A673 (cell line): ENCODE measurements around the gene LCN6. TPM values are rescaled to one million over a fixed set of nuclear protein-coding genes. Genes with fewer than 3 reads are reported as not detected.
"Not testable (repeated sequence)": the region's sequence is repeated elsewhere in the genome, so short reads cannot be mapped to it uniquely, and the experiment has no call there.

Experiments used
- Bru-seq: library from RNA; stranded (reverse); fragments of 400-500 nt; gene quantifications from one replicate; lab custom pipeline; 2021; lab: Mats Ljungman, UMichigan
- BruChase-seq, 2 experiments: library from RNA; stranded (reverse); fragments of 400-500 nt; gene quantifications; one replicate each; lab custom pipeline; 2021; lab: Mats Ljungman, UMichigan
- BruUV-seq: library from RNA; stranded (reverse); fragments of 400-500 nt; replicated peaks from 2 replicates; lab custom pipeline; 2021; lab: Mats Ljungman, UMichigan
- CTCF ChIA-PET: fragments of 300-600 bp; sonication (Branson Sonifier 250); formaldehyde crosslinking; loops from one replicate; lab custom pipeline; 2022; ENCODE audit warnings: antibody characterized with exemption; lab: Charles Lee
- POLR2A ChIA-PET: fragments of 300-600 bp; sonication (Branson Sonifier 250); formaldehyde crosslinking; loops from one replicate; lab custom pipeline; 2022; ENCODE audit warnings: antibody characterized with exemption; ENCODE audit not compliant: low non-redundant PET; lab: Charles Lee
- DNase-seq: peaks from one replicate; pipeline ENCODE4 v3.0.0-alpha.2; 2015; ENCODE audit warnings: low spot score
- H3K27ac ChIP-seq: fragments of 200-600 bp; sonication (generic); 2 replicates; pipeline ENCODE4 v1.5.1; 2016; ENCODE audit warnings: mixed run types, low read depth, mild to moderate bottlenecking, mixed read lengths, antibody characterized with exemption, low read length; ENCODE audit not compliant: poor library complexity, severe bottlenecking
- H3K27me3 ChIP-seq: fragments of 200-600 bp; sonication (generic); replicated peaks from 2 replicates; pipeline ENCODE4 v1.6.1; 2017; ENCODE audit warnings: mixed run types, low read depth, mild to moderate bottlenecking, mixed read lengths, antibody characterized with exemption, low read length; ENCODE audit not compliant: insufficient read depth, poor library complexity
- H3K36me3 ChIP-seq: fragments of 200-600 bp; sonication (generic); 2 replicates; pipeline ENCODE4 v1.6.1; 2016; ENCODE audit warnings: mixed run types, mild to moderate bottlenecking, mixed read lengths, antibody characterized with exemption, low read length; ENCODE audit not compliant: insufficient read depth, poor library complexity, severe bottlenecking
- H3K4me1 ChIP-seq: fragments of 200-600 bp; sonication (generic); 2 replicates; pipeline ENCODE4 v1.6.1; 2017; ENCODE audit warnings: mixed run types, mild to moderate bottlenecking, mixed read lengths, antibody characterized with exemption, low read length; ENCODE audit not compliant: insufficient read depth, poor library complexity, severe bottlenecking
- H3K4me3 ChIP-seq: fragments of 200-600 bp; sonication (generic); 2 replicates; pipeline ENCODE4 v1.5.1; 2016; ENCODE audit warnings: low read depth, mixed run types, mild to moderate bottlenecking, mixed read lengths, low read length; ENCODE audit not compliant: poor library complexity, severe bottlenecking
- H3K9me3 ChIP-seq: fragments of 200-600 bp; sonication (generic); 2 replicates; pipeline ENCODE4 v1.6.1; 2016; ENCODE audit warnings: mixed run types, low read depth, mild to moderate bottlenecking, mixed read lengths, antibody characterized with exemption, low read length; ENCODE audit not compliant: poor library complexity, severe bottlenecking
- EZH2 ChIP-seq: fragments of 200-600 bp; sonication (generic); IDR thresholded peaks from 2 replicates; pipeline ENCODE4 v1.6.1; 2017; ENCODE audit warnings: borderline replicate concordance, low read depth, mild to moderate bottlenecking, mixed read lengths, antibody characterized with exemption, low read length; ENCODE audit not compliant: poor library complexity, severe bottlenecking
- intact Hi-C: fragments of 100-400 bp; cut with micrococcal nuclease; formaldehyde crosslinking; loops from one replicate; pipeline ENCODE4 v1.10.0; 2022; ENCODE audit not compliant: unreplicated experiment
- long read RNA-seq: library from polyadenylated mRNA; stranded (forward); transcript quantifications from one replicate; pipeline ENCODE4 v2.0.0, GENCODE V29; 2022
- total RNA-seq: library from RNA; stranded (reverse); gene quantifications from 2 replicates; pipeline ENCODE4 v1.2.3, GENCODE V29; 2021
- TF ChIP-seq, protein P1 (sequence below): fragments of 300-800, 200-600 bp; sonication (generic); conservative IDR thresholded peaks from 2 replicates; pipeline ENCODE4 v1.5.1; 2017; ENCODE audit warnings: low read depth, mild to moderate bottlenecking, antibody characterized with exemption, low read length, moderate library complexity, mixed read lengths

The LCN6 gene, protein sequence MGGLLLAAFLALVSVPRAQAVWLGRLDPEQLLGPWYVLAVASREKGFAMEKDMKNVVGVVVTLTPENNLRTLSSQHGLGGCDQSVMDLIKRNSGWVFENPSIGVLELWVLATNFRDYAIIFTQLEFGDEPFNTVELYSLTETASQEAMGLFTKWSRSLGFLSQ
- not detected in 2 replicates for total RNA-seq
- Bru-seq, nascent RNA, result not detected
- not detected for BruChase-seq, experiment 1, labeled RNA remaining after a 2-hour chase
- not detected for BruChase-seq, experiment 2, labeled RNA remaining after a 6-hour chase
- long read RNA-seq, result 0 reads

DNA sequence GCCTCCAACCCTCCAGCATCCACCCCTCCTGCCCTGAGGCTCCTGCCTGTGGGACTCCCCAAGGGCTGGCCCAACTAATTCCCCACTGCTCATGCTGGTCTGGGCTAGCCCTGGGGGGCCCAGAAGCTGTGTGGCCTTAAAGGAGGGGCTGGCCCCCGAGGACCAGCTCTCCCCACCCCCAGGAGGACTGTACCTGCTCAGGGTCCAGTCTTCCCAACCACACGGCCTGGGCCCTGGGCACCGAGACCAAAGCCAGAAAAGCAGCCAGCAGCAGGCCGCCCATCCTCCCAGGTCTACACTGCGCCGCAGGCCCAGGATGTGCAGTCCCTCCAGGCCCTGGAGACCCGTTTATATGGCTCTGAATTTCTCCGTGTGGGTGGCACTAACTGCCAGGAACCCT lies at the start of gene LCN6:
LCN6 (minus strand) TSS at position 325 of the 400 bp plus-strand sequence; CDS start at position 283, 42 bp downstream.
- intact Hi-C loops, result no loop called here
- TF ChIP-seq, protein P1, sequence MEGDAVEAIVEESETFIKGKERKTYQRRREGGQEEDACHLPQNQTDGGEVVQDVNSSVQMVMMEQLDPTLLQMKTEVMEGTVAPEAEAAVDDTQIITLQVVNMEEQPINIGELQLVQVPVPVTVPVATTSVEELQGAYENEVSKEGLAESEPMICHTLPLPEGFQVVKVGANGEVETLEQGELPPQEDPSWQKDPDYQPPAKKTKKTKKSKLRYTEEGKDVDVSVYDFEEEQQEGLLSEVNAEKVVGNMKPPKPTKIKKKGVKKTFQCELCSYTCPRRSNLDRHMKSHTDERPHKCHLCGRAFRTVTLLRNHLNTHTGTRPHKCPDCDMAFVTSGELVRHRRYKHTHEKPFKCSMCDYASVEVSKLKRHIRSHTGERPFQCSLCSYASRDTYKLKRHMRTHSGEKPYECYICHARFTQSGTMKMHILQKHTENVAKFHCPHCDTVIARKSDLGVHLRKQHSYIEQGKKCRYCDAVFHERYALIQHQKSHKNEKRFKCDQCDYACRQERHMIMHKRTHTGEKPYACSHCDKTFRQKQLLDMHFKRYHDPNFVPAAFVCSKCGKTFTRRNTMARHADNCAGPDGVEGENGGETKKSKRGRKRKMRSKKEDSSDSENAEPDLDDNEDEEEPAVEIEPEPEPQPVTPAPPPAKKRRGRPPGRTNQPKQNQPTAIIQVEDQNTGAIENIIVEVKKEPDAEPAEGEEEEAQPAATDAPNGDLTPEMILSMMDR, result no peak
- TF ChIP-seq EZH2, result no peak
- Histone ChIP-seq H3K27me3 (no peaks in the 10 kb centered on the region), H3K27ac (no peak within 1 kb of the TSS), H3K36me3 (no peaks in the 10 kb centered on the region), H3K4me1 (no peaks in the 10 kb centered on the region), H3K9me3 (peaks cover 7% of the 10 kb centered on the region), H3K4me3 (no peak within 1 kb of the TSS)
- POLR2A ChIA-PET, result no interaction called here
- no peak for DNase-seq
- no TSS peak for BruUV-seq
- CTCF ChIA-PET, result no interaction called here

DNA sequence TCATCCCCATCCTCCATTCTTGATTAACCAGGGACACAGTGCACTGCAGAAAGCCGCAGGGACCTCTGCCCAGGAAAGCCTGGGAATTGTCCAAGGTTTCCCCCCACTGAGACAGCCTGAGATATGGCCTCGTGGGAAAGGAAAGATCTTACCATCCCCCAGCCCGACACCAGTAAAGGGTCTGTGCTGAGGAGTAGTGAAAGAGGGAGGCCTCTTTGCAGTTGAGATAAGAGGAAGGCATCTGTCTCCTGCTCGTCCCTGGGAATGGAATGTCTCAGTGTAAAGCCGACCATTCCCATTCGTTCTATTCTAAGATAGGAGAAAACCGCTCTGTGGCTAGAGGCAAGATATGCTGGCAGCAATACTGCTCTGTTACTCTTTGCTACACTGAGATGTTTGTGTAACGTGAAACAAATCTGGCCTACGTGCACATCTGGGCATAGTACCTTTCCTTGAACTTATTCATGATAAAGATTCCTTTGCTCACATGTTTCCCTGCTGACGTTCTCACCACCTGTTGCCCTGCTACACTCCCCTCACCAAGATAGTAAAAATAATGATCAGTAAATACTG lies 48.5 kb upstream of the LCN6 start:
- H3K27ac ChIP-seq, intact Hi-C loops, CTCF ChIA-PET, H3K27me3 ChIP-seq, H3K4me3 ChIP-seq, H3K9me3 ChIP-seq, DNase-seq, H3K36me3 ChIP-seq, POLR2A ChIA-PET, BruUV-seq: not testable (repeated sequence)
- peaks cover 28% of the 10 kb centered on the region for H3K4me1 ChIP-seq

DNA sequence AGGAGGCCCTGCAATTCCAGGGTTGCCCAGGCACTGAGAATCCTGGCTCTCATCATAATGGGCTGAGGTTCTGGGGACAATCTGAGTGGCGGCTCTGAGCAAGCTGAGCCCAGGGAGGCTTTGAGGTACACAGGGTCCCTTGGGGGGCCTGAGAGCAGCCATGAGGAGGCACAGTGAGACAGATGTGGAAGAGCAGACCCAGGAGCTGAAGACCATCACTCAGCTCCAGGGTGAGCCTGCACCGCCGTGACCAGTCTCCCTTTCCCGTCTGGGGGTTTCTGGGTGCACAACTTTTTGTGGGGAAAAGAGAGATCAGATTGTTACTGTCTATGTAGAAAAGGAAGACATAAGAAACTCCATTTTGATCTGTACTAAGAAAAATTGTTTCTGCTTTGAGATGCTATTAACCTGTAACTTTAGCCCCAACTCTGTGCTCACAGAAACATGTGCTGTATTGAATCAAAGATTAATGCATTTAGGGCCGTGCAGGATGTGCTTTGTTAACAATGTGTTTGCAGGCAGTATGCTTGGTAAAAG lies 48.0 kb upstream of the LCN6 start, which contains the start of gene CCDC183:
CCDC183 (plus strand) TSS at position 101 of the 537 bp plus-strand sequence; CDS start at position 161, 60 bp downstream.
- CTCF ChIA-PET, result no interaction called here
- Histone ChIP-seq H3K27me3 (no peaks in the 10 kb centered on the region), H3K4me1 (peaks cover 30% of the 10 kb centered on the region), H3K27ac (no peak within 1 kb of the TSS), H3K4me3 (no peak within 1 kb of the TSS), H3K9me3 (no peaks in the 10 kb centered on the region), H3K36me3 (no peaks in the 10 kb centered on the region)
- TF ChIP-seq, protein P1, result no peak
- TF ChIP-seq EZH2, result no peak
- intact Hi-C loops, result no loop called here
- POLR2A ChIA-PET, result no interaction called here
- DNase-seq, result no peak
- BruUV-seq, result no TSS peak
